ENCODE measurements around the gene CACNA1G. TPM values are rescaled to one million over a fixed set of nuclear protein-coding genes. Genes with fewer than 3 reads are reported as not detected.
A peak's percentile ranks its signal among the peaks of the same experiment; 100 is the strongest.

The CACNA1G gene
- total RNA-seq, 1 donor from 2014 or later = 0.07 TPM

DNA sequence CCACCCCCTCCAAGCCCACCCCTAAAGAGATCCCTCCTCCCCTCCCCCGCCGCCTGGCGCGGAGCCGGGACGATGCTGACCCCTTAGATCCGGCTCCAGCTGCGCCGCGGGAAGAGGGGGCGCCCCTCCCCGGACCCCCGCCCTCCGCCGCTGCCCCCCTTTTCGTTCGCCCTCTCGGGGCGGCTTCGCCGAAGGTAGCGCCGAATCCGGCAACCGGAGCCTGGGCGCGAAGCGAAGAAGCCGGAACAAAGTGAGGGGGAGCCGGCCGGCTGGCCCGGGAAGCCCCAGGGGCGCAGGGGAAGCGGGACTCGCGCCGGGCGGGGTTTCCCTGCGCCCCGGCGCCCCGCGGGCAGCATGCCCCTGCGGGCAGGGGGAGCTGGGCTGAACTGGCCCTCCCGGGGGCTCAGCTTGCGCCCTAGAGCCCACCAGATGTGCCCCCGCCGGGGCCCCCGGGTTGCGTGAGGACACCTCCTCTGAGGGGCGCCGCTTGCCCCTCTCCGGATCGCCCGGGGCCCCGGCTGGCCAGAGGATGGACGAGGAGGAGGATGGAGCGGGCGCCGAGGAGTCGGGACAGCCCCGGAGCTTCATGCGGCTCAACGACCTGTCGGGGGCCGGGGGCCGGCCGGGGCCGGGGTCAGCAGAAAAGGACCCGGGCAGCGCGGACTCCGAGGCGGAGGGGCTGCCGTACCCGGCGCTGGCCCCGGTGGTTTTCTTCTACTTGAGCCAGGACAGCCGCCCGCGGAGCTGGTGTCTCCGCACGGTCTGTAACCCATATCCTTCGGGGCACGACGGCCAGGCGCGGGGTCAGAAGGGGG, 623 bp downstream of the CACNA1G start:
- no peak for DNase-seq
- H3K4me1 Mint-ChIP-seq = peaks cover 33% of the 10 kb centered on the region
- ChIA-PET POLR2A (interaction anchor here (0.6 to 2.7 kb wide), 5 partner anchors 11 to 305 kb away, joined by 3 to 8 read pairs (median 4); partner anchors contain the start of gene TOB1), CTCF (interaction anchor here (1.6 to 2.3 kb wide), 2 partner anchors 10 to 19 kb away, joined by 6 read pairs; no protein-coding TSS in a partner anchor)
- H3K9me3 Mint-ChIP-seq = no peaks in the 10 kb centered on the region
- ATAC-seq (ENCODE audit: low read depth) = no peak
- no peak overlapping the region for H3K27ac Mint-ChIP-seq
- no peaks in the 10 kb centered on the region for H3K36me3 Mint-ChIP-seq (ENCODE audit: low read depth)
- intact Hi-C loops (cut with micrococcal nuclease) = loop anchor here (1.0 to 5.0 kb wide), 4 partner anchors 14 to 82 kb away; partner anchors contain the start of genes RSAD1 and SPATA20
- TF ChIP-seq, protein P1, sequence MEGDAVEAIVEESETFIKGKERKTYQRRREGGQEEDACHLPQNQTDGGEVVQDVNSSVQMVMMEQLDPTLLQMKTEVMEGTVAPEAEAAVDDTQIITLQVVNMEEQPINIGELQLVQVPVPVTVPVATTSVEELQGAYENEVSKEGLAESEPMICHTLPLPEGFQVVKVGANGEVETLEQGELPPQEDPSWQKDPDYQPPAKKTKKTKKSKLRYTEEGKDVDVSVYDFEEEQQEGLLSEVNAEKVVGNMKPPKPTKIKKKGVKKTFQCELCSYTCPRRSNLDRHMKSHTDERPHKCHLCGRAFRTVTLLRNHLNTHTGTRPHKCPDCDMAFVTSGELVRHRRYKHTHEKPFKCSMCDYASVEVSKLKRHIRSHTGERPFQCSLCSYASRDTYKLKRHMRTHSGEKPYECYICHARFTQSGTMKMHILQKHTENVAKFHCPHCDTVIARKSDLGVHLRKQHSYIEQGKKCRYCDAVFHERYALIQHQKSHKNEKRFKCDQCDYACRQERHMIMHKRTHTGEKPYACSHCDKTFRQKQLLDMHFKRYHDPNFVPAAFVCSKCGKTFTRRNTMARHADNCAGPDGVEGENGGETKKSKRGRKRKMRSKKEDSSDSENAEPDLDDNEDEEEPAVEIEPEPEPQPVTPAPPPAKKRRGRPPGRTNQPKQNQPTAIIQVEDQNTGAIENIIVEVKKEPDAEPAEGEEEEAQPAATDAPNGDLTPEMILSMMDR (IDR thresholded peaks at IDR 0.05) = no peak
- peak overlapping the region; percentile 32 for H3K4me3 Mint-ChIP-seq
- peaks cover 43% of the 10 kb centered on the region for H3K27me3 Mint-ChIP-seq

DNA sequence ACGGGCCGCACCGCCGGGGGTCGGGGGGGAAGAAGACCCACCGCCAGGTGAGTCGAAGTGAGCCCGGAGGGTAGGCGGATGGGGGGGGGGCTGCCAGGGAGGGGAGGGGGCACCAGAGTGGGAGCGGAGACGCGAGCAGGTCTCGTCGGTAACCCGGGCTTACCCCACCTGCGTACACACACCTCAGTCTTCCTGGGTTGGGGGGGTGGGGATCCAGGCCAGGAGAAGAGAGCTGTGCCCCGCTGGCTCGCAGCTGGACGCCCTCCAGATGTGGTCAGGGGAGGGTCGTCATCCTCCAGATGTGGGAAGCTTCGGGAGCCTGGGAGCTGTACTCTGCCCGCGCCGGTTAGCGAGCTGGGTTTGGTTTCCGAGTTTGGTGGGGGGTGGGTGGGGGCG, 1.2 kb downstream of the CACNA1G start:
- ChIA-PET CTCF (interaction anchor here (2.3 kb wide), 1 partner anchor 19 kb away, joined by 6 read pairs; no protein-coding TSS in a partner anchor), POLR2A (interaction anchor here (0.6 to 1.5 kb wide), 2 partner anchors 19 to 25 kb away, joined by 3 to 4 read pairs; no protein-coding TSS in a partner anchor)
- Mint-ChIP-seq H3K27me3 (peaks cover 49% of the 10 kb centered on the region), H3K27ac (no peak overlapping the region), H3K4me1 (peaks cover 33% of the 10 kb centered on the region), H3K36me3 (ENCODE audit: low read depth) (no peaks in the 10 kb centered on the region), H3K4me3 (peak overlapping the region; percentile 28), H3K9me3 (no peaks in the 10 kb centered on the region)
- TF ChIP-seq, protein P1 (IDR thresholded peaks at IDR 0.05) = no peak
- intact Hi-C loops (cut with micrococcal nuclease) = loop anchor here (2.0 to 5.0 kb wide), 2 partner anchors 66 to 83 kb away; partner anchors contain the start of gene RSAD1
- DNase-seq (no peak), ATAC-seq (ENCODE audit: low read depth) (no peak)

DNA sequence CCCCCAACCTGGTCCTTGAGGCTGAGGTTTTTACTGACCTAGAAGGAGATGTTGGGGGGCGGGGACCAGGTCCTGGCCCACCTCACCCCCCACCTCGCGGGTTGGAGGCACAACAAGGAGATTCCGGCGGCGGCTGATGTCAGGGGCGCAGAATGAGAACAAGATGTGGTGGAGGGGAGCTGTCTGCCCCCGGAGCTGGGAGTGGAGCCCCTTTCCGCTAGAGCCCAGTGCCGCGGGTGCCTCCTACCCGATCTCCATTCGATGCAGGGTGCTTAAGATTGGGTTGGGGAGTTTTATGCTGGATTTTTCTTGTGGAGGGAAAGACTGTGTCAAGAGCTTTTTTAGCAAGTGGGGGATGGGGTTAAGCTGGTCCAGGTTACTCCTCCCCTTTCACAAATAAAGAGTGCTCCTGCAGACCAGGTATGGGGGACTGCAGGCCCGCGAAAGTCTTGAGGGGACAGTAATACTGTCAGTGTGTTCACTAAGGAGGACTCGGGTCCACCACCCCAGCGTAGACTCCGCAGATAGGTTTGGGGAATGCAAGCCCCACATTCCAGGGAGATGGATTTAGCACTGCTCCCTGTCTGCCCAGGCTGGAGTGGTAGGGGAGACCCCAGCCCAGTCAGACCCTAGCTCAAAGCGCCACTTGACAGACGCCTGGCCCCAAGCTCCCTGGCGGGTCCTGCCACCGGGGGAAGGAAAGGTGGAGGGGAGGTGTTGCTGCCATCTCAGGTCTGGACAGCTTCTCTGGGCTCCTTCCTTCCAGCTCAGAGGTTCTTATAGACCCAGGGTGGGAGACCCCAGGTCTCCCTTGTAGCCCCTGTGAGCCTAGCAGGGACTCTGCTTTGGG, 2.0 kb downstream of the CACNA1G start:
- no peak for ATAC-seq (ENCODE audit: low read depth)
- no peak for DNase-seq
- intact Hi-C loops (cut with micrococcal nuclease) = loop anchor here (5.0 kb wide), 1 partner anchor 65 kb away; no protein-coding TSS in a partner anchor

DNA sequence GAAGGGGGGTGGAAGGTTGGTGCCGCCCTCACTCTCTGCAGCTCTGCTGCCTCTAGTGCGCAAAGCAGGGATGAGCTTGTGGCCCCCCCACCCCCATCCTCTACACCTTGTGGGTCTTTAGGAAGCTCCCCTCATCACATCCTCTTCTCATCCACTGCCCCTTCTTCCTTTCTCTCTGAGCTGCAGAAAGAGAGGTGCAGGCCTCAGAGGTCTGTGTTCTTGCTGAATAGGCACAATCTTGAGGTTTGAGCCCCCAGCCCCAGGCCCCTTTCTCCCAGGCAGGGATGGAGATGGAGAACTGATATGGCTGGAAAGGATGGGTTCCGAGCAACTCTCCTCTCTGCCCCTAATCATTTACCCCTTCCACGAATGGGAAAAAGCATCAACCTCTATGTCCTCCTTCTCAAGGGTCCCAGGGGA, 2.6 kb downstream of the CACNA1G start:
- intact Hi-C loops (cut with micrococcal nuclease) = loop anchor here (5.0 kb wide), 1 partner anchor 64 kb away; no protein-coding TSS in a partner anchor
- ATAC-seq (ENCODE audit: low read depth) (no peak), DNase-seq (no peak)
- TF ChIP-seq, protein P1 (IDR thresholded peaks at IDR 0.05) = no peak
- Mint-ChIP-seq H3K4me1 (peaks cover 33% of the 10 kb centered on the region), H3K36me3 (ENCODE audit: low read depth) (no peaks in the 10 kb centered on the region), H3K4me3 (no peak overlapping the region), H3K27me3 (peaks cover 57% of the 10 kb centered on the region), H3K9me3 (no peaks in the 10 kb centered on the region), H3K27ac (no peak overlapping the region)
- ChIA-PET POLR2A (no interaction called here), CTCF (no interaction called here)

More for the DNA sequence above, 2.0 kb downstream of the CACNA1G start:
- H3K4me3 Mint-ChIP-seq = peak overlapping the region; percentile 60
- no peaks in the 10 kb centered on the region for H3K9me3 Mint-ChIP-seq
- peaks cover 33% of the 10 kb centered on the region for H3K4me1 Mint-ChIP-seq
- ChIA-PET POLR2A (interaction anchor here (0.6 kb wide), 1 partner anchor 24 kb away, joined by 3 read pairs; no protein-coding TSS in a partner anchor), CTCF (no interaction called here)
- no peaks in the 10 kb centered on the region for H3K36me3 Mint-ChIP-seq (ENCODE audit: low read depth)
- TF ChIP-seq, protein P1 (IDR thresholded peaks at IDR 0.05) = no peak
- H3K27ac Mint-ChIP-seq = no peak overlapping the region
- peaks cover 52% of the 10 kb centered on the region for H3K27me3 Mint-ChIP-seq

Measured in activated B cell treated with CpG ODN at 0.5 μM for 24 hours (primary cell).